Glomerular endothelial cell (primary cell): ENCODE measurements around the gene RNH1. TPM values are rescaled to one million over a fixed set of nuclear protein-coding genes. Genes with fewer than 3 reads are reported as not detected.
"Not testable (repeated sequence)": the region's sequence is repeated elsewhere in the genome, so short reads cannot be mapped to it uniquely, and the experiment has no call there.

Experiments
- DNase-seq: peaks from one replicate; pipeline ENCODE4 v3.0.0-alpha.2; 2011; ENCODE audit warnings: low read depth, low spot score; ENCODE audit errors: extremely low read depth
- total RNA-seq: library from RNA; depleted of rRNA; stranded (reverse); fragments of >200 nt; gene quantifications from 2 replicates; pipeline ENCODE4 v1.2.3, GENCODE V29; 2015

The RNH1 gene
- total RNA-seq, 1 donor from 2014 or later, result 255 TPM

- no peak for DNase-seq
These were observed 13.6 kb upstream of the RNH1 start for GRCh38 chr11:520428-521176.

- DNase-seq, result peak; percentile 67
These were observed 11.6 kb upstream of the RNH1 start for GRCh38 chr11:518463-519202.

- not testable (repeated sequence) for DNase-seq
These were observed 10.1 kb upstream of the RNH1 start for GRCh38 chr11:516918-517685.

GRCh38 chr11:516400-516799 lies 9.4 kb upstream of the RNH1 start:
- DNase-seq, result no peak

GRCh38 chr11:515131-515530 lies 8.1 kb upstream of the RNH1 start:
- no peak for DNase-seq

GRCh38 chr11:514606-515005 lies 7.6 kb upstream of the RNH1 start:
- DNase-seq, result no peak

- no peak for DNase-seq
These were observed 5.9 kb upstream of the RNH1 start for GRCh38 chr11:512761-513595.

- DNase-seq, result no peak
These were observed 1.9 kb upstream of the RNH1 start for GRCh38 chr11:508956-509355.

- no peak for DNase-seq
These were observed 879 bp upstream of the RNH1 start for GRCh38 chr11:507727-508515.

- peak; percentile 69 for DNase-seq
These were observed 626 bp downstream of the RNH1 start for GRCh38 chr11:506238-506994.

GRCh38 chr11:504994-505344 lies 2.1 kb downstream of the RNH1 start:
- no peak for DNase-seq

- DNase-seq, result no peak
These were observed 2.7 kb downstream of the RNH1 start for GRCh38 chr11:504053-504993.

- no peak for DNase-seq
These were observed 3.7 kb downstream of the RNH1 start for GRCh38 chr11:503179-503981.

- no peak for DNase-seq
These were observed 4.5 kb downstream of the RNH1 start for GRCh38 chr11:502288-503178.

GRCh38 chr11:501683-502287 lies 5.3 kb downstream of the RNH1 start:
- DNase-seq, result no peak
